Measurements from ENCODE around the gene CDC42EP5.

- no peak for TF ChIP-seq RFX5 (IDR thresholded peaks at IDR 0.05; ENCODE audit: low read length)
- TF ChIP-seq REST (IDR thresholded peaks at IDR 0.05; ENCODE audit: low read depth, low read length), result no peak
- TF ChIP-seq JUND (IDR thresholded peaks at IDR 0.05), result no peak
- TF ChIP-seq CTCF (IDR thresholded peaks at IDR 0.05), result no peak
- no peak for TF ChIP-seq MXI1 (IDR thresholded peaks at IDR 0.05; ENCODE audit: low read depth, low read length)
- TF ChIP-seq MEF2A (IDR thresholded peaks at IDR 0.05; ENCODE audit: borderline replicate concordance, low read depth), result no peak
- no peak for TF ChIP-seq EZH2phosphoT487 (IDR thresholded peaks at IDR 0.05; ENCODE audit: borderline replicate concordance, low read depth)
Observed at GRCh38 chr19:54502518-54503048, 29.5 kb upstream of the CDC42EP5 start, which contains the start of gene LAIR2.
